H54 (cell line): Measurements from ENCODE around the gene EPG5.

ENCODE experiments used
- DNase-seq: peaks from one replicate; pipeline ENCODE4 v3.0.0; 2011; ENCODE audit warnings: low spot score, mixed read lengths; ENCODE audit not compliant: insufficient read length
- FAIRE-seq: peaks from 3 replicates; lab custom pipeline; 2011; peaks lifted over from hg19 to GRCh38; lab: Jason Lieb, UNC
- POLR2A ChIP-seq: IDR thresholded peaks from 2 replicates; pipeline ENCODE4 v1.6.1; 2011; ENCODE audit warnings: low read depth, mild to moderate bottlenecking, low read length

Gene EPG5

GRCh38 chr18:45967007-45967706 lies at the start of gene EPG5:
EPG5 (minus strand) TSS chr18:45967329; CDS start chr18:45967239, 90 bp downstream.
- TF ChIP-seq POLR2A, result 0 out of 2 replicates have a peak, but pooled peaks have one; percentile 4
- DNase-seq (peak; percentile 63), FAIRE-seq (peak; percentile 36)

GRCh38 chr18:46013484-46014189 lies 46.5 kb upstream of the EPG5 start:
- DNase-seq (no peak), FAIRE-seq (no peak)
- no peak for TF ChIP-seq POLR2A

GRCh38 chr18:46010676-46011075 lies 43.5 kb upstream of the EPG5 start:
- TF ChIP-seq POLR2A, result no peak

GRCh38 chr18:46010050-46010449 lies 42.9 kb upstream of the EPG5 start:
- no peak for DNase-seq
- FAIRE-seq, result no peak
- no peak for TF ChIP-seq POLR2A

More at GRCh38 chr18:46010676-46011075, 43.5 kb upstream of the EPG5 start:
- no peak for DNase-seq
- FAIRE-seq, result no peak

GRCh38 chr18:46009125-46009840 lies 42.2 kb upstream of the EPG5 start:
- no peak for TF ChIP-seq POLR2A
- no peak for FAIRE-seq

GRCh38 chr18:46008531-46008930 lies 41.4 kb upstream of the EPG5 start:
- DNase-seq (no peak), FAIRE-seq (no peak)
- no peak for TF ChIP-seq POLR2A

More at GRCh38 chr18:46009125-46009840, 42.2 kb upstream of the EPG5 start:
- DNase-seq, result no peak

- no peak for FAIRE-seq
- DNase-seq, result no peak
- no peak for TF ChIP-seq POLR2A
These were observed 40.0 kb upstream of the EPG5 start for GRCh38 chr18:46007165-46007564.

- no peak for DNase-seq
- TF ChIP-seq POLR2A, result no peak
- FAIRE-seq, result no peak
These were observed 35.8 kb upstream of the EPG5 start for GRCh38 chr18:46002934-46003333.

- TF ChIP-seq POLR2A, result no peak
- FAIRE-seq (no peak), DNase-seq (no peak)
These were observed 34.8 kb upstream of the EPG5 start for GRCh38 chr18:46001892-46002291.

- DNase-seq, result no peak
- TF ChIP-seq POLR2A, result no peak
- FAIRE-seq, result no peak
These were observed 33.9 kb upstream of the EPG5 start for GRCh38 chr18:46001074-46001473.

GRCh38 chr18:45999536-45999935 lies 32.4 kb upstream of the EPG5 start:
- no peak for DNase-seq
- no peak for FAIRE-seq
- TF ChIP-seq POLR2A, result no peak

- FAIRE-seq (no peak), DNase-seq (no peak)
- no peak for TF ChIP-seq POLR2A
These were observed 31.1 kb upstream of the EPG5 start for GRCh38 chr18:45998244-45998643.

- DNase-seq, result no peak
- FAIRE-seq, result no peak
- no peak for TF ChIP-seq POLR2A
These were observed 30.6 kb upstream of the EPG5 start for GRCh38 chr18:45997700-45998151.

GRCh38 chr18:45995461-45995860 lies 28.3 kb upstream of the EPG5 start:
- no peak for DNase-seq
- TF ChIP-seq POLR2A, result no peak
- FAIRE-seq, result no peak
